GM18867 (cell line): Measurements from ENCODE around the gene UVSSA.

Experiments
- ATAC-seq: cut with Tn5 transposase; IDR thresholded peaks from one replicate; pipeline ENCODE4 v1.9.1; 2021; ENCODE audit warnings: mild to moderate bottlenecking, moderate library complexity; ENCODE audit not compliant: unreplicated experiment

UVSSA gene, protein sequence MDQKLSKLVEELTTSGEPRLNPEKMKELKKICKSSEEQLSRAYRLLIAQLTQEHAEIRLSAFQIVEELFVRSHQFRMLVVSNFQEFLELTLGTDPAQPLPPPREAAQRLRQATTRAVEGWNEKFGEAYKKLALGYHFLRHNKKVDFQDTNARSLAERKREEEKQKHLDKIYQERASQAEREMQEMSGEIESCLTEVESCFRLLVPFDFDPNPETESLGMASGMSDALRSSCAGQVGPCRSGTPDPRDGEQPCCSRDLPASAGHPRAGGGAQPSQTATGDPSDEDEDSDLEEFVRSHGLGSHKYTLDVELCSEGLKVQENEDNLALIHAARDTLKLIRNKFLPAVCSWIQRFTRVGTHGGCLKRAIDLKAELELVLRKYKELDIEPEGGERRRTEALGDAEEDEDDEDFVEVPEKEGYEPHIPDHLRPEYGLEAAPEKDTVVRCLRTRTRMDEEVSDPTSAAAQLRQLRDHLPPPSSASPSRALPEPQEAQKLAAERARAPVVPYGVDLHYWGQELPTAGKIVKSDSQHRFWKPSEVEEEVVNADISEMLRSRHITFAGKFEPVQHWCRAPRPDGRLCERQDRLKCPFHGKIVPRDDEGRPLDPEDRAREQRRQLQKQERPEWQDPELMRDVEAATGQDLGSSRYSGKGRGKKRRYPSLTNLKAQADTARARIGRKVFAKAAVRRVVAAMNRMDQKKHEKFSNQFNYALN

GRCh38 chr4:1346781-1347409 is at the start of gene UVSSA:
Gene UVSSA (plus strand): TSS chr4:1347208. CDS start chr4:1348092, 884 bp downstream.
- peak; percentile 93 for ATAC-seq

GRCh38 chr4:1297456-1298325 is 49.3 kb upstream of the UVSSA start:
- ATAC-seq: no peak

- no peak for ATAC-seq
Observed at GRCh38 chr4:1298461-1298860, 48.5 kb upstream of the UVSSA start.

DNA sequence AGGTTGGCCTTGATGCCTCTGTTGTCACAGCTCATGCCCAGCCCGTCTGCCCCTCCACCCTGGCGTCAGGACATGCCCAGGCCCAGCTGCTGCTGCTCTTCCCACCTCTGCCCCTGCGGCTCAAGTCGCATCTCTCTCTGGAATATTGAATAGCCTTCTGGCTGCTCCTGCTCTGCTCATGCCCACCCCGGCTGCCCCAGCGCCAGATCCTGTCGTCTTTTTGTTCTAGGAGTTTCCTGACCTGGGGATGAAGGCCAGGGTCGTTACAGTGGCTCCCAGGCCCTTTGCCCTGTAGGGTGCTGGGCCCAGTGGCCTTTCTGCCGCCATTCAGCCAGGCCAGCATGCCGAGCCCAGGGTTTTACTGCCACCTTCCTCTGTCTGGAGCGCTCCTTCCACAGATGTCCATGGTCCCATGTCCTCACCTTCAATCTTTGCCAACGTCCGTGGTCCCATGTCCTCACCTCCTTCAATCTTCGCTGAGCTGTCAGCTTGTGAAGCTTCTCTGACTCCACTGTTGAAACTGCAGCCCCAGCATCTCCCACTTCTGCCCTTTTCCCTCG is 47.6 kb upstream of the UVSSA start:
- ATAC-seq: no peak

DNA sequence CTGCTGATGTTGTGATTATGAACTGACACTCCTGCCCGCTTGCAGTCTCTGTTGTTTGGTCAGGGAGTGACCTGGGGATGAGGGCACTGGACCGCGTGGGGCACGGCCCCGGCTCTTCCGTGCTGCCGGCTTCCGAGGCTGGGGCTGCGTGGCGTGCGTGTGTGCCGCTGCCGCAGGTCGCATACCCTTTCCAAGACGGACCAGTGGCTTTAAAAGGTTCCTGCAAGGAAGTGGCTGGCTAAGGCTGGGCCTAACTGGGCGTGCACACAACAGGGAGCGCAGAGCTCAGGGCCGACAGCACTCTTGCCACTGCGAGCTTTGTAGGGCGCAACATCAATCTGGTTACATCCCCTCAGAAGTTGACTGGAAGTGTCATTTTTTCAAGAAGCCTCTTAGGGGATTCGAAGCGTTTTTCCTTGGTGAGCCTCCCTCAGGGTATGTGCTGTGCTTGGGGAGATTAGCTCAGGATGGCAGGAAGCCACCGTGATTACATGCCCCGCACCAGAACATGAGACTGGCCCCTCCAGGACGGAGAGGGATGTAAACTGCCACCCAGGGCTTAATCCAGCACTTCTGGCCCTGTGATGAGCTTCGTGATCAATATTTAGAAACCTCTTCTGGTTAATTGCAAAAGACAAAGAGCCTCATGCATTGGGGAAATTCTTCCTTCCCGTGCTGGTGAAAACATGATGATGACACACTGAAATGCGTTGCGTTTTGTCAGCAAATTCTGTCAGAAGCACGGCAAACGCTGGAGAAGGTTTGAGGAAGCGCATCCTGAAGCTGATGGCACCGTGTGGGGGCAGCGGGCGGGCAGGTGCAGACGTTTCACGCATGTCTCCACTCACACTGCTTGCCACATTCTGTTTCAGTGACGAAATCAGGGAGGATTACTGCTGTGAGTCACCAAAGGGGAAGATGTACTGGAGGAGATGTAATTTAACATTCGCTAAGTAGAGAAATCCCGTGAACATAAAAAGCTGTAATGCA is 46.2 kb upstream of the UVSSA start:
- no peak for ATAC-seq

- ATAC-seq: no peak
Observed at GRCh38 chr4:1302159-1302558, 44.8 kb upstream of the UVSSA start.

DNA sequence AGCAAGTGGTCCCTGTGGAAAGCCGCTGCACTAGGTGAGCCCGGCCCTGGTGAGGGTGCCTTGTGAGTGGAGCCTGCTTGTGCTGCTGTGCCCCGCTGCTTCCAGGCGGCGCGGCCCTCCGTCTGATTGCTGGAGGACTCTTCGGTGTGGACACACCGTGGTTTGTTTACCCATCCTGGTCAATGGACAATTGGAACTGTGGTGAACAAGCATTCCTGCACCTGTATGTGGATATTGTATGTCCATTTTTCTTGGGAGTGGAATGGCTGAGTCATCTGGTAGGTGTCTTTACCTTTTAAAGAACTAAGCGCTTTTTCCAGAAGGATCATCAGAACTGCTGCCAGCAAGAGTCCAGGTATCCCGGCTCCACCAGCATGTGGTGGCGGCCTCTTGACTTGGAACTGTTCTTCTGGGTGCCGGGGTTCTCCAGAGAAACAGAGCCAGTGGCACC is 41.7 kb upstream of the UVSSA start:
- ATAC-seq: no peak

DNA sequence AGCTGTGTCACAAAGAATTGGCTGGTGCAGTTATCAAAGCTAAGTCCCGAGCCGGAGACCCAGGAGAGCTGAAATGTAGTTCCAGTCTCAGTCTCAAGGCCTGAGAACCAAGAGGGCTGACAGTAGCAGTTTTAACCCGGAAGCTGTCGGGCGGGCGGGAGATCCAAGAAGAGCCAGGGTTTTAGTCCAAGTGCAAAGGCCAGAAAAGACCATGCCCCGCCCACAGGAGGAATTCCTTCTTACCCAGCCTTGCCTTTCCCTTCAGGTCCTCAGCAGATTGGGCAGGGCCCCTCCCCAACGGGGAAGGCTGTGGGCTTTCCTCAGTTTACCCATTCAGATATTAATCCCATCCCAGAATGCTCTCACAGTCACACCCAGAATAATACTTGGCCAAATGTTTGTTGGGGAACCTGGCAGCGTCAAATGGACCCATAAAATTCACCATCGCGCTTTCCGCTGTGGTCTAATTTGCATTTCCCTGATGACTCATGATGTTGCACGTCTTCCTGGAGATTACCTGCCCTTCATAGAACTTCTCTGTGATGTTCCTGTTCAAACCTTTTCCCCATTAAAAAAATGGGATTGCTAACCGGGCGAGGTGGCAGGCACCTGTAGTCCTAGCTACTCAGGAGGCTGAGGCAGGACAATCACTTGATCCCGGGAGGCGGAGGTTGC is 41.1 kb upstream of the UVSSA start:
- no peak for ATAC-seq

- no peak for ATAC-seq
Observed at GRCh38 chr4:1307951-1308735, 38.9 kb upstream of the UVSSA start.

DNA sequence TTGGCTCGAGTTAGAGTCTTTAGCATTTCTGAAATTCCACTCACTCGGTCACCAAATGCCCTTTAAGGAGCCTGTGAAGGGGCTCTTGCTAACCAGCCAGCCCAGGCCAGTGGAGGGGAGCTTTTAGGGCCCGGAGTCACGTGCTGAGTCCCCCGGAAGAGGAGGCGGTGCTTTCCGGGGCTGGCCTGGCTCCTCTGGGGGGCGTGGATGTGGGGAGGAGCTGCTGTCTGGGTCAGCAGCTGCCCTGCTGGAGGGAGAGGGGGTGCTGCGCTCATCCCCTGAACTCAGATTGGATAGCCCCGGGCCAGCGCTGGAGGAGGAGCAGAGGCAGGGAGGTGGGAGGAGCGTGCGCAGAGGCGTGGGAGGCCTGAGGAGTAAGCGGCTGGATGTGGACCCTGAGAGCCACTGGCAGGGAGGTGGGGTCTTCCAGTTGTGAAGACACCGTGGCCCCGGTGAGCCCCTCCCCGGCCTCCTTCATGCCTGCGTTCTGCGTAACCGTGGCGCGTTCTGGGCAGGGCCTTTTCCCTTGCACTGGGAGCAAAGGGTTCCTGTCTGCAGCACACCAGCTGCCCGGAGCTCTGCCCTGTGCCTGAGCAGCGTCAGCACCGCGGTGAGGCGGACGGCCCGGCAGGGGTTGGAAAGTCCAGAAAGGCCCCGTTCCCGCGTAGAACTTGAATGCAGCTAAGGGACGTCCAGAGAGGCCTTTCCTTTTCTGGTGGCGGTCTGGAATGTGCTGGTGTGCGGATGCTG is 37.6 kb upstream of the UVSSA start:
- ATAC-seq: no peak

DNA sequence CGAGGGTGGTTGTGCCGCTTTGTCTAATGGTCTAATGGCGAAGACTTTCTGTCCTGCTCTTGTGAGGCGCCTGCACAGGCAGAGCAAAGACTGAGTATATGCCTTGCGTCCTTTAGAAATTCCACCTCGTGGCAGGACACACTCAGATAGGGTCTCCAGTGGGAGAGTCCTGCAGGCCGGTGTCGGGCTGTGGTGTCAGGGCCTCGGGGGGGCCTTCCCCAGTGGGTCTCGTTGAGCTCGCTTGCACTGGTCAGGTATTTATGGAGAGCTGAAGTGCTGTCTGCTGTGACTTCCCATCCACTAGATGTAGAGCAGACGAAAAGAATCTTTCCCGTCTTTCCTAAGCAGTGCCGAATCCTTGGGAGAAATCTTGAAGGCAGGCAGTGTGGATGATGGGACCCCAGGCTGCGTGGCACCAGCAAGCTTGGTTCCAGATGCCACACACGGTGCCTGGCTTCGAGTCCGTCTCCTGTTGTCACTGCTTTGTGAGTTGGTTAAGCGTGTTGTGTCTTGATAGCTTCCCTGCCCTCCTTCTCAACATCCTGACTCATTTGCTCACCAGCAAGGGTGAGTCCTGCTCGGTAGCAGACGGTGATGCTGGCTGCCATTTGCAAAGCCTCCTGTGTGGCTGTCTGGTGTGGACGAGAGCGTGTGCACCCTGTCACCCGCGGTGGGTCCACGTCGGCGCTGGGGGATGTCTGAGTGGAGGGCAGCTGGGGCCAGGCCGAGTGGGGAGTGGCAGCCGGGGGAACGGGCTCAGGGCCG is 36.8 kb upstream of the UVSSA start:
- no peak for ATAC-seq

DNA sequence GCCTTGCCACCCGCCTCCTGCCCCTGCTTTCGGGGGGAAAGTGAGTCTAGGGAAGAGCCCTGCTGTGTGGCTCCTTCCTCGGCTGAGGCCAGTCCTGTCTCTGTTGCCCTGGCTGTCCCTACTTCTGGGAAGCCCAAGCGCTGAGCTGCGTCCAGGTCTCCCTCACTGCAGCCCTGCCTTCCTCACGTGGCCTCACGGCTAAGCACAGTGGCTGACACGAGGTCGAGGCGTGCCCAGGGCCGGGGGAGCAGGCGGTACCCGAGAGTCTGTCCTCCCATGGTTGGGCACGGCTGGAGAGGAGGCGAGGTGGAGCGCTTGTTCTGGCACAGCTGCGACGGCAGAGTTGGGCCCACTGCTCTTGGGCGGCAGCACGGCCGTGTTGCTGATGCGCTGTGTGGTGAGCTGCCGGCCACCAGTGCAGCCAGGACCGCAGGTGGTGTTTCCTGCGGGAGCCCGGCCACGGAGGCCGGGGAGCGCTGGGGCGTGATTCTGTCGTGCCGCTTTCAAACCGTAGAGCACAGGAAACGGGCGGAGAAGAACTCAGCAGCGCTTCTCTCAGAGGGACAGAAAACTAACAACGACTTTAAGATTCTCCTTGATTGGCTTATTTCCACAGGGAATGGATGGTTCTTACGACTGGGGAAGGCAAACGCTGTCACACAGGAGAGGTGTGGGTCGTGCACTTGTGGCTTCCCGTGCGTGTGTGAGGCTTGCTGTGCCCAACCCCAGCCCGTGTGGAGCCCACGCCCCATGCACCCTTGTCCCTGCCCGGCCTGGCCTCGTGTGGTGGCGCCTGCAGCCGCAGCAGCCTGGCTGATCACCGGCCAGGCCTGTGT is 36.0 kb upstream of the UVSSA start:
- ATAC-seq: no peak

- ATAC-seq: no peak
Observed at GRCh38 chr4:1312821-1313640, 34.0 kb upstream of the UVSSA start.

DNA sequence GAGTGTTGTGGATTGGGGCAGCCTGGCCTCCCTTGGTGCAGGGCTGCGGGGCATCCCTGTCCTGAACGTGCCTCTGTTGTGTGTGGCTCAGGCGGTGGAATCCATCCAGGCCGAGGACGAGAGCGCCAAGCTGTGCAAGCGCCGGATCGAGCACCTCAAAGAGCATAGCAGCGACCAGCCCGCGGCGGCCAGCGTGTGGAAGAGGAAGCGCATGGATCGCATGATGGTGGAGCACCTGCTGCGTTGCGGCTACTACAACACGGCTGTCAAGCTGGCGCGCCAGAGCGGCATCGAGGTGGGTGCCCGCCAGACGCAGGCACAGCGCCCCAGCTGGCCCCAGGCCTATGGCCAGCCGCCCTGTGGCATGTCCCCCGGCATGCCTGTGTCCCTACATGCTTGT is 31.7 kb upstream of the UVSSA start:
- no peak for ATAC-seq
